Esophagus mucosa (tissue), 1 donor: ENCODE measurements around the gene IFIT1B. TPM values are rescaled to one million over a fixed set of nuclear protein-coding genes. Genes with fewer than 3 reads are reported as not detected.
"Not testable (repeated sequence)": the region's sequence is repeated elsewhere in the genome, so short reads cannot be mapped to it uniquely, and the experiment has no call there.

ENCODE experiments used
- ATAC-seq: fragments of 200-7000 bp; cut with Tn5 transposase; one replicate; pipeline ENCODE4 v1.9.1; 2020
- total RNA-seq: library from RNA; stranded (reverse); gene quantifications from one replicate; pipeline ENCODE4 v1.2.4, GENCODE V29; 2023
- donor health status: DM: yes; HTN: yes; CAD: no.

Gene IFIT1B
- total RNA-seq, 1 donor from 2014 or later: not detected

DNA sequence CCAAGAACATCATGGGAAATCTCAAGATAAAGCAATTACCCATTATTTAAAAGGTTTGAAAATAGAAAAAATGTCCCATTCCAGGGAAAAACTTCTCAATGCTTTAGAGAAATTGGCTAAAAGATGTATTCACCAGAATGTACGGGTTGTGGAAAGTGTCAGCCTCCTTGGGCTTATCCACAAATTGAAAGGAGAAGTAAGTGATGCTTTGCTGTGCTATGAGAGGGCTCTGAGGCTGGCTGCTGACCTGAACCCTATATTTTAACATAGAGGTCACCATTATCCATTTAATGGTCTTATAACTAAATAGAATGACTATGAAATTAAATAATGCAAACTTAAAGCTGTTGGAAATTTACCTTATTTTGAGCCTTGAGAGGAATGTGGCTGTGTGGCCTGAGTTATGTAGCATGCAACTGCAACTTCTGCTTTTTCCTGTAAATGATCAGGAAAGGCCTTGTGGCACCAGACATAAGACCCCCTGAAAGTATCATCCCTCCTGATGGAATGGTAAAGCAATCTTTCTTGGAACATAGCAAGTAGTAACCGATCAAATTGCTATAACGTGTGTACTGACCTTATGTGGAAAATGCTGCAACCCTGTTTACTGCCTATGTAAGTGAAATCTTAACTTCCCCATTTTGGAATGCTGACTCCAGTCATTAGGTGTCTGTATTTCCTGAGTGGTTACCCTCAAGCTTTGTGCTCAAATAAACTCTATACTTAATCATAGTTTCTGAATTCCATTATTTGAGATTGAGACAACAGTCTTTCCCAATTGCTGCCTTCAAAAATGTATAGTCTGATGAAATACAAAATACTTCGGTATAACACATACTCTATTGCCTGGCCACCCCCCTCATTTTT lies 6.9 kb downstream of the IFIT1B start:
- ATAC-seq: no peak

DNA sequence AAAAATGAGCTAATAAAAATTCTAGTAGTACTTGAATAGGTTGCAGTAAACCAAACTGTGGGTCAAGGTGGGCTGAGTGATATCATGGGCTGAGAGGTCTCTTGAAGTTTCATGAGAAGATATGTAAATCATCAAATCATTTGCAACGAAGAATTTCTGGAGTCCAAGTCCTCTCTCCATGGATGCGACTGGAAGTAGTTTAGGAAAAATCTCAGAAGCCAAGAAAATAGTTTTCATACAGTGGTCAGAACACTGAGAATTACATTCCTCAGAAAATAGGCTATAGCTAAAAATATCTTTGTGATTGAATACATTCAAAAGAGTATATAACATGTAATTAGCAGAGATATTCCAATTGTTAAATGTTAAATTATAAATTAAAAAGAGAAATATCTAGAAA lies 10.9 kb downstream of the IFIT1B start:
- ATAC-seq: no peak

DNA sequence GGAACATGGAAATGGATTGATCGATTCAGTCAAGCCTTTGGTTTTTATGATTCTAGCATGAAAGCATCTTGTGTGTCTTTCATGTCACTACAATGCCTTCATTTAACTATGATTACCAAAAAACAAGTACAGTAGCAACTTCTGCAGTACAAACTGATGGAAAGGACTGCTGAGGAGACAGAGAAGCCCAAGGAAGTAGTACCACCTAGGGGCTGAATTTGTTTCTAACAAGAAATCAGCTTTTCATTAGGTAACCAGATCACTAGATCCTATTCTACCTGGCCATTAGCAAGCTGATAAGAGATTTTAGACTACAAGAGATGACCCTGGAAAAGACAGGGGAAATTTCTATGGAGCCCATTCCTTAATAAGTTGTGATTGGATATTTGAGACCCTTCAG lies 11.4 kb downstream of the IFIT1B start:
- ATAC-seq: no peak

DNA sequence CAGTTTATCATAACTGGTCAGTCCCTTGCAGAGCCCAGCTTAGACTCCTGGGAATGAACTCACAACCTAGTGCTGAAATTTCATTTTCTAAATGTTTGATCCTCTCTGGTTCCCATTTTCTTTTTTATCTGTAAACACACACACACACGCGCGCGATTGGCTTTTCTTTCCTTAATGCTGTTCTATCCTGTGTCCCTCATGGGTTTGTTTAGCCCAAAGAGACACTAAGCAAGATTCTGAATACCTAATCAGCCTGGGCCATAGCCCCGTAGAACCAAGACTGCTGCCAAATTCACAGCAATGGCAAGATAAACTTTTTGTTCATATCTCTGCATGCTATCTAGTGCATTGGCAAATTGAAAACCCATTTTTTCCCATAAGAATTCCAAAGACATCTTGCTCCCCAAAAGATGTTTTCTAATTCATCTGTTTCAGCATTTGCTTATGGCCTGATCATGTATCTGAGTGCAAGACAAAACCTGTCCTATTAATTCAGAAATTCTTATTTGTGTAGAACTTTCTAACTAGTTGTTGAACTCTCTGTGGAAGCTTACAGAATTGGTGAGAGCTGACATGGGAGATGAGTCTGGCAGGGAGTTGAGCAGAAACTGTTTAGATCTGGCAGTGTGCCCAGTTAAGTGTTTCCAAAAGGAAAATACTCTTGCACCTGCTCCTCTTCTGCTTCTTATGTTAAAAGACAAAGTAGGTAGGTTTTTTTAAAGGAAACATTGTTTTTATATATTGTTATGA lies 12.8 kb downstream of the IFIT1B start:
- no peak for ATAC-seq

DNA sequence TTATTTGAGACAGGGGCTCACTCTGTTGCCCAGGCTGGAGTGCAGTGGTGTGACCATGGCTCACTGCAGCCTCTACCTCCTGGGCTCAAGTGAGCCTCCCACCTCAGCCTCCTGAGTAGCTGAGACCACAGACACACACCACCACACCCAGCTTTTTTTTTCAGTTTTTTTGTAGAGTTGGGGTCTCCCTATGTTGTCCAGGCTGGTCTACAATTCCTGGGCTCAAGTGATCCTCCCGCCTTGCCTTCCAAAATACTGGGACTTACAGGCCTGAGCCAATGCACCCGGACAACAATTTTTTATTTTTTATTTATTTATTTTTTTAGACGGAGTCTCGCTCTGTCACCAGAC lies 13.3 kb downstream of the IFIT1B start:
- ATAC-seq: not testable (repeated sequence)

DNA sequence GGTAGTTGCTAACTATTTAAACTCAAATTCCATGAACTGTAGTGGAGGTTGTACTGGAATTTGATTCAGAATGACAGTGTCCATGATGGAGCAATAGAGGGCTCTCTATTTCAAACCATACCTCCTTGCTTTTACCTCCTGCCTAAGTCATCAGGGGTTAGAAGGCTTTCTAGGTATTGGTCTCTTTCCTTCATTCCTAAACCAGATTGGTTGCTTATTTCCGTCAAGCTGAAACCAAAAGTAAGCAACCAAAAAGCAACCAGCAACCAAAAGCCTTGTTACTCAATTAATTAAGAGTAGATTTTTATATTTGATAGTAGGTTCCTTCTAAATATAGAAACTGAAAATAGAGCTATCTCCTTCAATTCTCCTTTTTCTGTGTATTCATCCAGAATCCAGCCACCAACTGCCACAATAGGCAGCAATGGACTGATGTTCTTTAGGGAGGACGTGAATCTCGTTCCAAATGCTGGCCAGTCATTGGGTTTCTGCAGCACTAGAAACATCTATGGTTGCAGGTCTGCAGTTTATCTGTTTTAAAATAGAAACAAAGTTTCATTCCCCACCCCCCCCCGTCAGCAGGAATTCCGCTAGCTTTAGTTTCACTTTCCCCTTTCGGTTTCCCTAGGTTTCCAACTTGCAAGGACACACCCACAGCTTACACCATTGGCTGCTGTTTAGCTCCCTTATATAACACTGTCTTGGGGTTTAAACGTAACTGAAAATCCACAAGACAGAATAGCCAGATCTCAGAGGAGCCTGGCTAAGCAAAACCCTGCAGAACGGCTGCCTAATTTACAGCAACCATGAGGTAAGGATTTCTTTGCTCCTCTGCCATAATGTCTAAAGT lies 14.3 kb downstream of the IFIT1B start, which contains the start of gene IFIT1:
IFIT1 (plus strand) TSS at position 717 of the 850 bp plus-strand sequence; CDS start at position 807, 90 bp downstream.
- peak; percentile 93 for ATAC-seq

DNA sequence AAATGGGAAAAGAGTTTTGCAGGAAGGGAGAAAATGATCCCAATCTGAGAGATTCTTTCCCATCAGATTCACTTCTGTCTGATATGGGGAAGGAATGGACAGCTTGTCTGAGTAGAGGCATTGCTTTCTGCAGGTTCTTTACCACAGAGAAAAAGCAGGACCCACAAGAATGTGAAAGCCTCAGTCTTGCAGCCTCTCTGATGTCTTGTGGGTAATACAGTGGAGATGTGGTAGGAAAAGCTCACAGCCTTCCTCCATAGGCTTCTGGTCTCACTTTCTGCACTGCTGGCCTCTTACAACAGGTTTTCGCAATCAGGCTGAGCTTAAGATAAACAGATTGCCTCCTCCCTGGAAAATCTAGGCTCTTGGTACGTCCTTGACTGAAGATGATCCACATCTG lies 15.1 kb downstream of the IFIT1B start:
- peak; percentile 36 for ATAC-seq

DNA sequence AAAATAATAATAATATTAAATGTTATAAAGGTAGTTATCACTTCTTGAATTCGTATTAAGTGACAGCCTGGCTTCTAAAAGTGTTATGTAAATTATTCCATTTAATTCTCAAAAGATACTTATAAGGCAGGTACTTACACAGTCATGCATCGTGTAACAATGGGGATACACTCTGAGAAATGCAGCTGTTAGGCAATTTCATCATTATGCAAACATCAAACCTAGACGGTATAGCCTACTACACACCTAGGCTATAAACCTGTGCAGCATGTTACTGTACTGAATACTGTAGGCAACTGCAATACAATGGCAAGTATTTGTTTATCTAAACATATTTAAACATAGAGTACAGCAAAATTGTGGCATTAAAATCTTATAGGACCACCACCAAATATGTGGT lies 16.0 kb downstream of the IFIT1B start:
- ATAC-seq: peak; percentile 74

DNA sequence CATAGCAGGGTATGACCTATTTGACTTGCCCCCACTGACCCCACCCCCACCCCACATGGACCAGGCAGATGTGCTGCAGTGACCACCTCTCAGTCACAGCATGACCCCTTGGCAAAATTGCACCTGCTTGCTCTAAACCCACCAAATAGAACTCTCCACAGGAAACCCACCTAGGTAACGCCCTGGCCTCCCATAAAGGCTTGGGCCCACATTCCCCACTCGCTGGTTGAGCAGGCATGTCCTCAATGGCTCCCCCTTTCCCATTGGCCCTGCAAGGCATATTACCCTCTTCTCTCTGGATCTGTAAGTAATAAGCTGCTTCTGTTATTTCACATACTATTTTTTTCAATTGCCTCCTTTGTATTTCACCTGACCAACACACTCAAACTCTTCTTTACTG lies 17.3 kb downstream of the IFIT1B start:
- no peak for ATAC-seq

DNA sequence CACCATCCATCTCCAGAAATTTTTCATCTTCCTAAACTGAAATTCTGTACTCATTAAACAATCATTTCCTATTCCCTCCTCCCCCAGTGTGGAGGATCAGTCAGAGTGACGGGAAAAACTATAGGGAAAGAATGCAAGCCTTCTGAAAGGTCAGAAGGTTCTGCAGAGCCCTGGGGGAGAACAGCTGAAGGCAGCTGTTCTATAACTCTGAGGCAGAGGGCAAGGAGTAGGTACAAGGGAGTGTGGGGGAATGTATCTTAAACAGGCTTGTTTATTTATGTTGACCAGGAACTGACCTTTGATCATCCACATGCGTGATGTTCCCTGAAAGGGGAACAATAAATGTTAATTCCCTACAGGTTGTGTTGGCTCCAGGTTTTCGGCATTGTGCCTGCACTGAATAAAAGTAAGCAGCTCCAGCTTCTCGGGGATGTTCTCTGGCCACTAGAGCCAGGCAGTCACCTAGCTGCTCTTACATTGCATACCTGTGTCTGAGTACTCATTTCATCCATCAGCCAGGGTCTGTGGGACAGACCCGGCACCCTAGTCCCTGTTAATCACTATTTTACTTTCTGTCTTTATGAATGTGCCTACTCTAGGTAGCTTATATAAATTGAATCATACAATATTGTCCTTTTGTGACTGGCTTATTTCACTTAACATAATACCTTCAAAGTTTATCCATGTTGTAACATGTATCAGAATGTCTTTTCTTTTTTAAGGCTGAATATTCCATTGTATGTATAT lies 20.3 kb downstream of the IFIT1B start:
- no peak for ATAC-seq

DNA sequence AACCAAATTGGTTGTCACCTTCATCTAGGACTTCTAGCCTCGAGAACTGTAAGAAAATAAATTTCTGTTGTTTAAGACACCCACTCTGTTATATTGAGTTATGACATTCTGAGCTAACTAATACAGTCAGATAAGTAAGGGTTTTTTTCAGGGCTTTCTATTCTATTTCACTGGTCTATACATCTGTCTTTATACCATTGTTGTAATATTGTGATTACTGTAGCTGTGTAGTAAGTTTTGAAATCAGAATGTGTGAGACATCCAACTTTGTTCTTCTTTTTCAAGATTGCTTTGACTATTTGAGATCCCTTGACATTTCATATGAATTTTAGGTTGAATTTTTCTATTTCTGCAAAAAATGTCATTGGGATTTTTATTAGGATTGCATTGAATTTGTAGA lies 22.1 kb downstream of the IFIT1B start:
- ATAC-seq: no peak

DNA sequence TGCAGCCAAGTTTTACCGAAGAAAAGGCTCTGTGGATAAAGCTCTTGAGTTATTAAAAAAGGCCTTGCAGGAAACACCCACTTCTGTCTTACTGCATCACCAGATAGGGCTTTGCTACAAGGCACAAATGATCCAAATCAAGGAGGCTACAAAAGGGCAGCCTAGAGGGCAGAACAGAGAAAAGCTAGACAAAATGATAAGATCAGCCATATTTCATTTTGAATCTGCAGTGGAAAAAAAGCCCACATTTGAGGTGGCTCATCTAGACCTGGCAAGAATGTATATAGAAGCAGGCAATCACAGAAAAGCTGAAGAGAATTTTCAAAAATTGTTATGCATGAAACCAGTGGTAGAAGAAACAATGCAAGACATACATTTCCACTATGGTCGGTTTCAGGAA lies 25.2 kb downstream of the IFIT1B start:
- no peak for ATAC-seq

DNA sequence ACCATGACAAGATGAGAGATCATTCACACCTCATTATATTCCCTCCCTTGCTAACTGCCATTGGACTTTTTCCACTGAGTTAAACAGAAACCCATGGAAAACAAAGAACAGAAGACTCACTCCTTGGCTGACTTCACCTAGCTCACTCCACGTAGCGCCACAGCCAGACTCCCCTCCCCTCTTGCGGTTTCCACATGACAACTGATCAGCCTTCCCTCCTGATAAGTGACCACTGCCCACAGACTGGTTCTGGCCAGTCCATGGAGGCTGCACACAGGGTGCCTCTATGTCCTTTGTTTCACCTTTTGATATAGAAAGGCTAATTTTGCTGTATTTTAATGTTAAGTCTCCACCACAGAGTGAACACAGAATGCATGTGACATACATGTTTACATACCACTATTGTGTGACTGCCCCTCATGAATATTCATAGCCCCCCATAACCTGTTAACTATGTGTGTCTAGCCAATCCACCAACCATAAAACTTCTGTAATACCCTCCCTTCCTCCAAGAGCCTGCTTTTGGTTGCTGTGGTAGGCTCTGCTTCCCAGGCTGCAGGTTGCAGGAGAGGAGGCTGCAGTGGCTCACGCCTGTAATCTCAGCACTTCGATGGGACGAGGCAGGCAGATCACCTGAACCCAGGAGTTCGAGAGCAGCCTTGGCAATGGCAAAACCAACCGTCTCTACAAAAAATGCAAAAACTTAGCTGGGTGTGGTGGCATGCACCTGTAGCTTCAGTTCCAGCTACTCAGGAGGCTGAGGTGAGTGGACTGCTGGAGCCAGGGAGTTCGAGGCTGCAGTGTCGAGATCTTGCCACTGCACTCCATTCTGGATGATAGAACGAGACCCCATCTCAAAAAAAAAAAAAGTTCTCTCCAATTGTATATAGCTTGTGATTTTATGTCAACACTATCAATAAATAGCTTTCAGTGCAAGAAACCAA lies 26.5 kb downstream of the IFIT1B start:
- no peak for ATAC-seq

DNA sequence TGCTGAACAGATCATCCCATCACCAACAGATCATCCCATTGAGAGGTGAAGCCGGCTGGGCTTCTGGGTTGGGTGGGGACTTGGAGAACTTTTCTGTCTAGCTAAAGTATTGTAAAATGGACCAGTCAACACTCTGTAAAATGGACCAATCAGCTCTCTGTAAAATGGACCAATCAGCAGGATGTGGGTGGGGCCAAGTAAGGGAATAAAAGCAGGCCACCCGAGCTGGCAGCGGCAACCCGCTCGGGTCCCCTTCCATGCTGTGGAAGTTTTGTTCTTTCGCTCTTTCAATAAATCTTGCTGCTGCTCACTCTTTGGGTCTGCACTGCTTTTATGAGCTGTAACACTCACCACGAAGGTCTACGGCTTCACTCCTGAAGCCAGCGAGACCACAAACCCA lies 28.3 kb downstream of the IFIT1B start:
- not testable (repeated sequence) for ATAC-seq

DNA sequence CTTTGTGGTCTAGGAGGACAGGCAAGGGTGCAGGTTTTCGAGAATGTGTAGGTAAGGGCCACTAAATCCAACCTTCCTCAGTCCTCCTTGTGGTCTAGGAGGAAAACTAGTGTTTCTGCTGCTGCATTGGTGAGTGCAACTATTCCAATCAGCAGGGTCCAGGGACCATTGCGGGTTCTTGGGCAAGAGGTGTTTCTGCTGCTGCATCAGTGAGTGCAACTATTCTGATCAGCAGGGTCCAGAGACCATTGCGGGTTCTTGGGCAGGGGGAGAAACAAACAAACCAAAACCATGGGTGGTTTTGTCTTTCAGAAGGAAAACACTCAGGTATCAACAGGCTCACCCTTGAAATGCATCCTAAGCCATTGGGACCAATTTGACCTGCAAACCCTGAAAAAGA lies 29.9 kb downstream of the IFIT1B start:
- ATAC-seq: not testable (repeated sequence)

DNA sequence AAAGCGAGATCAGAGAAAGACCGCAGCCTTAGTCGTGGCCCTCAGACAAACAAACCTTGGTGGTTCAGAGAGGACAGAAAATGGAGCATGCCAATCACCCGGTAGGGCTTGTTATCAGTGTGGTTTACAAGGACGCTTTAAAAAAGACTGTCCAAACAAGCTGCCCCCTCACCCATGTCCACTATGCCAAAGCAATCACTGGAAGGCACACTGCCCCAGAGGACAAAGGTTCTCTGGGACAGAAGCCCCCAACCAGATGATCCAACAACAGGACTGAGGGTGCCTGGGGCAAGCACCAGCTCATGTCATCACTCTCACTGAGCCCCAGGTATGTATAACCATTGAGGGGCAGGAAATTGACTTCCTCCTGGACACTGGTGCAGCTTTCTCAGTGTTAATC lies 31.4 kb downstream of the IFIT1B start:
- not testable (repeated sequence) for ATAC-seq

DNA sequence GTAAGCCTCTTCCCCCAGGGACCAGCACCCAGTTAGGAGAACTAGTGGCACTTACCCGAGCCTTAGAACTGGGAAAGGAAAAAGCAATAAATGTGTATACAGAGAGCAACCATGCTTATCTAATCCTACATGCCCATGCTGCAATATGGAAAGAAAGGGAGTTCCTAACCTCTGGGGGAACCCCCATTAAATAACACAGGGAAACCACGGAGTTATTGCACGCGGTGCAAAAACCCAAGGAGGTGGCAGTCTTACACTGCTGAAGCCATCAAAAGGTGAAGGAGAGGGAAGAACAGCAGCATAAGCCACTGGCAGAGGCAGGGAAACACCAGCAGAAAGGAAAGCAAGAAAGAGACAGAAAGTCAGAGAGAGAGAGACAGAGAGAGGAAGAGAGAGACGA lies 32.7 kb downstream of the IFIT1B start:
- ATAC-seq: not testable (repeated sequence)

DNA sequence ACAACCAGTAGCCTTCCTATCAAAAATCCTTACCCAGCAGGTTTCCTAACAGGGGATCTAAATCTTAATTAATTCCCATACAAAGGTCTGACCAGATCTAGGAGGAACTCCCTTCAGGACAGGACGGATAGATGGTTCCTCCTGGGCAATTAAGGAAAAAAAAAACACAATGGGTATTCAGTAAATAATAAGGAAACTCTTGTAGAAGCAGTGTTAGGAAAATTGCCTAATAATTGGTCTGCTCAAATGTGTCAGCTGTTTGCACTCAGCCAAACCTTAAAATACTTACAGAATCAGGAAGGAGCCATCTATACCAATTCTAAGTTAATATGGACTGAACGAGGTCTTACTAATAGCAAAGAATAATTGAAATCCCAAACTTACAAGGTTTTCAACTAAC lies 33.3 kb downstream of the IFIT1B start:
- ATAC-seq: not testable (repeated sequence)

DNA sequence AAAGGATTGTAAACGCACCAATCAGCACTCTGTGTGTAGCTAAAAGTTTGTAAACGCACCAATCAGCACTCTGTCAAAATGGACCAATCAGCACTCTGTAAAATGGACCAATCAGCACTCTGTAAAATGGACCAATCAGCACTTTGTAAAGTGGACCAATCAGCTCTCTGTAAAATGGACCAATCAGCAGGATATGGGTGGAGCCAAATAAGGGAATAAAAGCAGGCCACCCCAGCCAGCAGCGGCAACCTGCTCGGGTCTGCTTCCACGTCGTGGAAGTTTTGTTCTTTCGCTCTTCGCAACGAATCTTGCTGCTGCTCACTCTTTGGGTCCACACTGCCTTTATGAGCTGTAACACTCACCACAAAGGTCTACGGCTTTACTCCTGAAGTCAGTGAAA lies 34.4 kb downstream of the IFIT1B start:
- not testable (repeated sequence) for ATAC-seq

DNA sequence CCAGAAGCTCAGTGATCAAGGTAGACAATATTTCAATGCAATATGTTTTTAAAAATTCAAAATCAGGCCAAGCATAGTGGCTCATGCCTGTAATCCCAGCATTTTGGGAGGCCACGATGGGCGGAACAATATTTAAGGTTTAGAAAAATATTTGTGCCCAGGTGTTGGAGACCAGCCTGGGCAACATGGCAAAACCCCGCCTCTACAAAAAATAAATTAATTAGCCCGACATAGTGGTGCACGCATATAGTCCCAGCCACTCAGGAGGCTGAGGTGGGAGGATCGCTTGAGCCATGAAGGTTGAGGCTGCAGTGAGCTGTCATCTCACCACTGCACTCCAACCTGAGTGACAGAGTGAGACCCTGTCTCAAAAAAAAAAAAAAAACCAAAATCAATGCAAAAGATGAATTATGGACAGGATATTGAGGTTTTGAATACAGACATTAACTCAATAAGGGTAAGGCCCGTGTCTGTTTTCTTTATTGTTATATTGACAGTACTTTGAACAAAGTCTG lies 35.6 kb downstream of the IFIT1B start:
- no peak for ATAC-seq
